ENCODE results near the gene LAMA3.

DNA sequence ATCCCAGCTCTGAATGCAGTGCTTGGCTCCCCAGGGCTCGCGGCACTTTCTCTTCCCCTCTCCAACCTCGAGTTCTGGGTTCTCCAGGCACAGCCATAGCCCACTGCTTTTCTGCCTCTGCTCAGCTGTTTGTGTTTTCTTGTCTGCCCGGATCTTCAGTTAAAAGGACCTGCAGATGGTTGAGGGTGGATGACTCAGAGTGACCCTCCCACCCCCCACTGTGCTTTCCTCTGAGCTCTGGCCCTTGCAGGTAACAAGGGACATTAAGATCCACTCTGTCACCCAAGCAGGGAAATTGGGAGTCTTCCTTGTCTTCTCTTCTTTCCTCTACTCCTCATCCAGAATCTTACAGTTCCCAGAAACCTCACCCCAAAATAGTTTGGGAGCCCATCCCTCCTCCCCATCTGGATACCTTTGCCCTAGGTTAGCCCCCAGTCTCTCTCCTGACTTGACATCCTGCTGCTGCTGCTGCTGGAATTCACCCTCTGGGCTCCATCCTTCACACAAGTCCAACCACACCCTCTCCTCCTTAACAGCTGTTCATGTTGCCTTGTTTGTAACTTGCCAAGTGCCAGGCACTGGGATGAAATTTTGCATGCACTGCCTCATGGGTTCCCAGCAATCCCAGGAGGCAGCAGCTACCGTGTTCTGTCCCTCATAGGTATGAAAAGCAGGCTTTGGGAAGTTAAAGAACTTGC, 167.4 kb downstream of the LAMA3 start:
- no peak for TF ChIP-seq POLR2A (IDR thresholded peaks at IDR 0.05; ENCODE audit: low read length)
- no peak for TF ChIP-seq GATA1 (IDR thresholded peaks at IDR 0.05; ENCODE audit: low read depth, low read length)

Data from erythroblast (primary cell).